H9 (cell line): ENCODE data around the gene PALM2AKAP2. TPM values are rescaled to one million over a fixed set of nuclear protein-coding genes. Genes with fewer than 3 reads are reported as not detected.

ENCODE experiments used
- DNase-seq: peaks from one replicate; pipeline ENCODE4 v3.0.0-alpha.2; 2017
- H2AFZ ChIP-seq: one replicate; pipeline ENCODE4 v1.6.1; 2013; ENCODE audit warnings: mild to moderate bottlenecking, low read length, control low read depth, moderate library complexity
- H2AK5ac ChIP-seq: 2 replicates; pipeline ENCODE4 v1.6.1; 2013; ENCODE audit warnings: low read length, control low read depth, mixed read lengths; ENCODE audit not compliant: insufficient read length
- H2BK120ac ChIP-seq: one replicate; pipeline ENCODE4 v1.6.1; 2013; ENCODE audit warnings: low read depth, mild to moderate bottlenecking, low read length, control low read depth, inconsistent platforms; ENCODE audit not compliant: poor library complexity, severe bottlenecking
- H2BK12ac ChIP-seq: 2 replicates; pipeline ENCODE4 v1.6.1; 2013; ENCODE audit warnings: low read length, control low read depth, mixed read lengths, low read depth; ENCODE audit not compliant: insufficient read length
- H2BK15ac ChIP-seq: 2 replicates; pipeline ENCODE4 v1.6.1; 2013; ENCODE audit warnings: low read depth, low read length, control low read depth
- H2BK20ac ChIP-seq: one replicate; pipeline ENCODE4 v1.6.1; 2013; ENCODE audit warnings: low read depth, mild to moderate bottlenecking, low read length, control low read depth, inconsistent platforms; ENCODE audit not compliant: poor library complexity, severe bottlenecking
- H2BK5ac ChIP-seq: 2 replicates; pipeline ENCODE4 v1.6.1; 2013; ENCODE audit warnings: low read length, control low read depth, mixed read lengths; ENCODE audit not compliant: insufficient read length
- H3K14ac ChIP-seq: 2 replicates; pipeline ENCODE4 v1.6.1; 2013; ENCODE audit warnings: low read length, control low read depth; ENCODE audit not compliant: insufficient read depth
- H3K18ac ChIP-seq: 2 replicates; pipeline ENCODE4 v1.6.1; 2013; ENCODE audit warnings: low read depth, mild to moderate bottlenecking, mixed read lengths, low read length, control low read depth; ENCODE audit not compliant: insufficient read length
- H3K23ac ChIP-seq: 2 replicates; pipeline ENCODE4 v1.6.1; 2013; ENCODE audit warnings: low read length, control low read depth, mixed read lengths, low read depth; ENCODE audit not compliant: insufficient read length
- H3K23me2 ChIP-seq: 2 replicates; pipeline ENCODE4 v1.6.1; 2013; ENCODE audit warnings: low read depth, mild to moderate bottlenecking, mixed read lengths, low read length, control low read depth; ENCODE audit not compliant: insufficient read length, poor library complexity, severe bottlenecking
- H3K27ac ChIP-seq: 2 replicates; pipeline ENCODE4 v1.5.1; 2013; ENCODE audit warnings: low read length, control low read depth, mixed read lengths, low read depth; ENCODE audit not compliant: insufficient read length
- H3K27me3 ChIP-seq: 2 replicates; pipeline ENCODE4 v1.6.1; 2013; ENCODE audit warnings: low read length, control low read depth, inconsistent platforms; ENCODE audit not compliant: insufficient read depth
- H3K4ac ChIP-seq: 2 replicates; pipeline ENCODE4 v1.6.1; 2013; ENCODE audit warnings: low read depth, mild to moderate bottlenecking, control low read depth, inconsistent platforms, low read length, moderate library complexity
- H3K4me1 ChIP-seq: 2 replicates; pipeline ENCODE4 v1.6.1; 2013; ENCODE audit warnings: low read length, control low read depth, inconsistent platforms; ENCODE audit not compliant: insufficient read depth
- H3K4me2 ChIP-seq: 2 replicates; pipeline ENCODE4 v1.6.1; 2013; ENCODE audit warnings: low read length, control low read depth, mixed read lengths; ENCODE audit not compliant: insufficient read length, insufficient read depth
- H3K56ac ChIP-seq: 2 replicates; pipeline ENCODE4 v1.6.1; 2013; ENCODE audit warnings: low read depth, mild to moderate bottlenecking, mixed read lengths, low read length, control low read depth; ENCODE audit not compliant: insufficient read length
- H3K79me1 ChIP-seq: 2 replicates; pipeline ENCODE4 v1.6.1; 2013; ENCODE audit warnings: low read depth, mild to moderate bottlenecking, moderate library complexity, low read length, control low read depth, inconsistent platforms; ENCODE audit not compliant: insufficient read depth, poor library complexity, severe bottlenecking
- H3K79me2 ChIP-seq: 2 replicates; pipeline ENCODE4 v1.6.1; 2013; ENCODE audit warnings: low read length, control low read depth, inconsistent platforms; ENCODE audit not compliant: insufficient read depth
- H3K9ac ChIP-seq: 2 replicates; pipeline ENCODE4 v1.6.1; 2013; ENCODE audit warnings: low read length, control low read depth, mixed read lengths; ENCODE audit not compliant: insufficient read length; ENCODE audit errors: extremely low read depth
- H3K9me3 ChIP-seq: one replicate; pipeline ENCODE4 v1.6.1; 2013; ENCODE audit warnings: low read depth, low read length, inconsistent platforms; ENCODE audit not compliant: control insufficient read depth
- H3T11ph ChIP-seq: one replicate; pipeline ENCODE4 v1.6.1; 2013; ENCODE audit warnings: mild to moderate bottlenecking, low read length, control low read depth, inconsistent platforms
- H4K20me1 ChIP-seq: one replicate; pipeline ENCODE4 v1.6.1; 2013; ENCODE audit not compliant: control insufficient read depth, insufficient read length, insufficient read depth
- H4K5ac ChIP-seq: 2 replicates; pipeline ENCODE4 v1.6.1; 2013; ENCODE audit warnings: low read depth, mild to moderate bottlenecking, mixed read lengths, low read length, control low read depth; ENCODE audit not compliant: insufficient read length
- H4K8ac ChIP-seq: replicated peaks from 2 replicates; pipeline ENCODE4 v1.6.1; 2013; ENCODE audit warnings: low read length, control low read depth, mixed read lengths, low read depth; ENCODE audit not compliant: insufficient read length
- H4K91ac ChIP-seq: 2 replicates; pipeline ENCODE4 v1.6.1; 2013; ENCODE audit warnings: low read depth, mild to moderate bottlenecking, moderate library complexity, mixed read lengths, low read length, control low read depth; ENCODE audit not compliant: insufficient read length
- H3K27ac Mint-ChIP-seq, 3 experiments: 2 replicates in 2 of 3; 3 replicates in 1 of 3; pipeline ENCODE4 v1.8.0; 2020 to 2021; ENCODE audit warnings: mixed read lengths in 3 of 3, mild to moderate bottlenecking in 1 of 3, moderate library complexity in 1 of 3
- H3K27me3 Mint-ChIP-seq: 2 replicates; pipeline ENCODE4 v1.8.0; 2021; ENCODE audit warnings: low read depth, mild to moderate bottlenecking, moderate library complexity, mixed read lengths
- H3K36me3 Mint-ChIP-seq, 3 experiments: 2 replicates in 2 of 3; 3 replicates in 1 of 3; pipeline ENCODE4 v1.8.0; 2020 to 2021; ENCODE audit warnings: low read depth in 3 of 3, mixed read lengths in 3 of 3; ENCODE audit not compliant: insufficient read depth in 1 of 3
- H3K4me1 Mint-ChIP-seq, 2 experiments: 2 replicates each; pipeline ENCODE4 v1.8.0; 2020; ENCODE audit warnings: mixed read lengths in 2 of 2
- H3K4me3 Mint-ChIP-seq, 2 experiments: 2 replicates in 1 of 2; 3 replicates in 1 of 2; pipeline ENCODE4 v1.8.0; 2020 to 2021; ENCODE audit warnings: mild to moderate bottlenecking in 2 of 2, mixed read lengths in 2 of 2, moderate library complexity in 1 of 2
- H3K9me3 Mint-ChIP-seq, 2 experiments: 2 replicates in 1 of 2; 3 replicates in 1 of 2; pipeline ENCODE4 v1.8.0; 2020; ENCODE audit warnings: mild to moderate bottlenecking in 2 of 2, mixed read lengths in 2 of 2, moderate library complexity in 1 of 2
- CTCF ChIP-seq: fragments of 200-600 bp; sonication (generic); conservative IDR thresholded peaks from 3 replicates; pipeline ENCODE4 v1.8.0; 2021; ENCODE audit warnings: antibody characterized with exemption, mild to moderate bottlenecking
- WGBS: extraction: QIAGEN DNeasy Blood & Tissue Kit; methylation state at CpG from one replicate; pipeline ENCODE4 v1.1.7; 2013; ENCODE audit warnings: missing lambda C conversion rate, low lambda C conversion rate, mixed read lengths; ENCODE audit not compliant: insufficient read length; ENCODE audit errors: extremely low coverage; 5-methylcytosine and 5-hydroxymethylcytosine counted together
- total RNA-seq: library from RNA; stranded (reverse); gene quantifications from 2 replicates; pipeline ENCODE4 v1.2.1, GENCODE V29; 2021

Gene PALM2AKAP2
- total RNA-seq, 1 experiment from 2014 or later = 3.6 TPM

- WGBS = no CpG with 5 or more reads among the region's 2 CpGs
- Histone ChIP-seq H3K27ac (no peak overlapping the region), H3T11ph (no peak overlapping the region), H4K91ac (no peak overlapping the region), H2AK5ac (no peak overlapping the region), H3K9ac (no peak overlapping the region), H2BK5ac (no peak overlapping the region), H3K56ac (no peak overlapping the region), H2BK12ac (no peak overlapping the region), H3K79me2 (no peaks in the 10 kb centered on the region), H3K79me1 (no peaks in the 10 kb centered on the region), H2AFZ (no peak overlapping the region), H2BK15ac (no peak overlapping the region), H3K23ac (no peak overlapping the region), H3K23me2 (no peaks in the 10 kb centered on the region), H4K20me1 (no peaks in the 10 kb centered on the region), H3K4me2 (no peak overlapping the region), H4K8ac (no peak overlapping the region), H3K27me3 (no peaks in the 10 kb centered on the region), H3K14ac (no peak overlapping the region), H3K4me1 (peaks cover 12% of the 10 kb centered on the region; the same call in 1 of the 2 replicates), H4K5ac (no peak overlapping the region), H3K9me3 (no peaks in the 10 kb centered on the region), H3K18ac (no peak overlapping the region), H2BK20ac (no peak overlapping the region), H2BK120ac (no peak overlapping the region), H3K4ac (no peak overlapping the region)
- no peak for TF ChIP-seq CTCF
- Mint-ChIP-seq H3K27ac (peak overlapping the region in 1 of 3 experiments; percentile 64; a peak in 1 of 7 replicates), H3K27me3 (peaks cover 3% of the 10 kb centered on the region; the same call in 1 of the 2 replicates), H3K36me3 (no peaks in the 10 kb centered on the region; a peak in 1 of 7 replicates), H3K9me3 (no peaks in the 10 kb centered on the region), H3K4me1 (peaks cover 54 to 58% of the 10 kb centered on the region in 2 experiments), H3K4me3 (no peak overlapping the region)
- no peak for DNase-seq
Measured at GRCh38 chr9:109769250-109769649, 10.7 kb upstream of the PALM2AKAP2 start.
